K562 (cell line): ENCODE results near the gene C2. TPM values are rescaled to one million over a fixed set of nuclear protein-coding genes. Genes with fewer than 3 reads are reported as not detected.
"Not testable (repeated sequence)": the region's sequence is repeated elsewhere in the genome, so short reads cannot be mapped to it uniquely, and the experiment has no call there.

Experiments used
- ATAC-seq: fragments of 200-7000 bp; cut with Tn5 transposase; 3 replicates; pipeline ENCODE4 v1.9.1; 2020; ENCODE audit warnings: moderate library complexity
- BruUV-seq: library from RNA; stranded (reverse); fragments of 400-500 nt; replicated peaks from 2 replicates; lab custom pipeline; 2021; lab: Mats Ljungman, UMichigan
- CTCF ChIA-PET: fragments of 300-600 bp; formaldehyde crosslinking; extraction: SDS; loops from one replicate; lab custom pipeline; 2021; ENCODE audit warnings: low intra/inter-chr PET ratio; lab: Yijun Ruan, JAX
- POLR2A ChIA-PET: fragments of 300-600, 350-650 bp; sonication (Branson Sonifier 250); formaldehyde crosslinking; extraction: SDS; loops from one replicate; lab custom pipeline; 2021; ENCODE audit warnings: antibody characterized with exemption, inconsistent platforms; lab: Yijun Ruan, JAX
- DNase-seq, 4 experiments: peaks; one replicate each; pipeline versions ENCODE4 v3.0.0 to v3.0.0-alpha.2; 2011 to 2018; ENCODE audit warnings: low spot score in 3 of 4, mixed read lengths in 3 of 4; ENCODE audit errors: extremely low read depth in 1 of 4
- FAIRE-seq: peaks from 2 replicates; lab custom pipeline; 2011; peaks lifted over from hg19 to GRCh38; lab: Jason Lieb, UNC
- H2AFZ ChIP-seq: 2 replicates; pipeline ENCODE4 v1.6.0; 2011; ENCODE audit warnings: low read depth, low read length, control low read depth, inconsistent platforms
- H3K27ac ChIP-seq: fragments of 200-600 bp; 3 replicates; pipeline ENCODE4 v1.8.0; 2011; ENCODE audit warnings: low read depth, mild to moderate bottlenecking, control low read depth, inconsistent platforms, low read length, moderate library complexity, mixed read lengths; ENCODE audit errors: extremely low read depth
- H3K27me3 ChIP-seq, 2 experiments: fragments of 300-600 bp in 1 of 2; 2 replicates in 1 of 2; 3 replicates in 1 of 2; pipeline versions ENCODE4 v1.6.0 to v1.8.0; 2011; ENCODE audit warnings: inconsistent platforms in 2 of 2, low read length in 2 of 2, mild to moderate bottlenecking in 1 of 2, mixed read lengths in 1 of 2, moderate library complexity in 1 of 2; ENCODE audit not compliant: control insufficient read depth in 2 of 2, insufficient read depth in 2 of 2
- H3K36me3 ChIP-seq: fragments of 300-600 bp; 3 replicates; pipeline ENCODE4 v1.8.0; 2011; ENCODE audit warnings: mild to moderate bottlenecking, low read length, inconsistent platforms; ENCODE audit not compliant: control insufficient read depth, insufficient read depth
- H3K4me1 ChIP-seq, 2 experiments: fragments of 200-600 bp in 1 of 2; replicated peaks in 1 of 2; 2 replicates in 1 of 2; 3 replicates in 1 of 2; pipeline versions ENCODE4 v1.5.1 to v1.8.0; 2011; ENCODE audit warnings: inconsistent platforms in 2 of 2, low read length in 2 of 2, mild to moderate bottlenecking in 1 of 2, mixed read lengths in 1 of 2, moderate library complexity in 1 of 2; ENCODE audit not compliant: control insufficient read depth in 2 of 2, insufficient read depth in 2 of 2
- H3K4me2 ChIP-seq: 2 replicates; pipeline ENCODE4 v1.6.1; 2011; ENCODE audit warnings: low read length, control low read depth, inconsistent platforms, mixed read lengths; ENCODE audit not compliant: insufficient read depth
- H3K4me3 ChIP-seq: fragments of 200-600 bp; sonication (generic), shearing (Covaris generic); 2 replicates; pipeline ENCODE4 v1.5.1; 2016; ENCODE audit warnings: control low read depth, inconsistent platforms
- H3K79me2 ChIP-seq: fragments of 200-600 bp; 3 replicates; pipeline ENCODE4 v1.8.0; 2011; ENCODE audit warnings: low read length, inconsistent platforms; ENCODE audit not compliant: control insufficient read depth, insufficient read depth
- H3K9ac ChIP-seq, 2 experiments: 2 replicates each; pipeline versions ENCODE4 v1.6.0 to v1.6.1; 2011; ENCODE audit warnings: low read depth in 2 of 2, low read length in 2 of 2, control low read depth in 1 of 2, inconsistent platforms in 1 of 2, mild to moderate bottlenecking in 1 of 2, mixed read lengths in 1 of 2; ENCODE audit not compliant: insufficient read depth in 1 of 2
- H3K9me1 ChIP-seq: one replicate; pipeline ENCODE4 v1.6.0; 2011; ENCODE audit warnings: inconsistent platforms, mild to moderate bottlenecking, low read length, moderate library complexity; ENCODE audit not compliant: control insufficient read depth, insufficient read depth
- H3K9me3 ChIP-seq: replicated peaks from 2 replicates; pipeline ENCODE4 v1.5.1; 2011; ENCODE audit warnings: low read depth, low read length, inconsistent platforms; ENCODE audit not compliant: control insufficient read depth, insufficient read depth
- H4K20me1 ChIP-seq: replicated peaks from 2 replicates; pipeline ENCODE4 v1.6.1; 2011; ENCODE audit warnings: low read length, inconsistent platforms, mixed read lengths; ENCODE audit not compliant: control insufficient read depth, insufficient read depth
- ADNP ChIP-seq: fragments of 200-800 bp; sonication (Bioruptor generic); IDR thresholded peaks from 2 replicates; pipeline ENCODE4 v1.6.1; 2016; ENCODE audit warnings: missing genetic modification characterization, missing compliant biosample characterization
- BCOR ChIP-seq: fragments of 450-650 bp; IDR thresholded peaks from 2 replicates; pipeline ENCODE4 v1.6.1; 2016
- CHD4 ChIP-seq: fragments of 200-600 bp; sonication (generic); IDR thresholded peaks from 3 replicates; pipeline ENCODE4 v1.6.1; 2012; ENCODE audit warnings: low read depth, mild to moderate bottlenecking, mixed read lengths, low read length, inconsistent platforms; ENCODE audit not compliant: insufficient read depth, insufficient replicate concordance, poor library complexity, severe bottlenecking
- EGR1 ChIP-seq: fragments of 450-650 bp; conservative IDR thresholded peaks from 2 replicates; pipeline ENCODE4 v1.6.1; 2017; ENCODE audit warnings: mild to moderate bottlenecking
- EHMT2 ChIP-seq: fragments of 450-650 bp; IDR thresholded peaks from 2 replicates; pipeline ENCODE4 v1.6.1; 2018; ENCODE audit warnings: antibody characterized with exemption
- HDAC1 ChIP-seq, 2 experiments: fragments of 450-650 bp; IDR thresholded peaks; 2 replicates each; pipeline ENCODE4 v1.6.1; 2016 to 2017; ENCODE audit warnings: inconsistent platforms in 1 of 2, mild to moderate bottlenecking in 1 of 2, moderate library complexity in 1 of 2
- HDAC2 ChIP-seq: fragments of 450-650 bp; IDR thresholded peaks from 2 replicates; pipeline ENCODE4 v1.6.1; 2016; ENCODE audit warnings: mild to moderate bottlenecking
- HLTF ChIP-seq: fragments of 450-650 bp; IDR thresholded peaks from 2 replicates; pipeline ENCODE4 v1.6.1; 2016
- JUND ChIP-seq, 2 experiments: IDR thresholded peaks; 2 replicates in 1 of 2; 3 replicates in 1 of 2; pipeline ENCODE4 v1.6.1; 2011; ENCODE audit warnings: borderline replicate concordance in 2 of 2, low read depth in 2 of 2, low read length in 2 of 2, improper control_type of control experiment in 1 of 2, missing biosample characterization in 1 of 2, missing genetic modification characterization in 1 of 2, missing genetic modification reagents in 1 of 2
- KAT7 ChIP-seq: sonication (generic); formaldehyde crosslinking; IDR thresholded peaks from 2 replicates; pipeline ENCODE4 v1.8.0; 2022; ENCODE audit warnings: missing genetic modification reagents, mild to moderate bottlenecking, borderline replicate concordance
- KDM1A ChIP-seq, 2 experiments: fragments of 450-650 bp; IDR thresholded peaks; 2 replicates each; pipeline ENCODE4 v1.6.1; 2016; ENCODE audit warnings: mild to moderate bottlenecking in 2 of 2
- LARP7 ChIP-seq: fragments of 450-650 bp; IDR thresholded peaks from 2 replicates; pipeline ENCODE4 v1.6.1; 2016
- NONO ChIP-seq, 2 experiments: fragments of 200-400 bp in 1 of 2; fragments of 450-650 bp in 1 of 2; formaldehyde crosslinking in 1 of 2; IDR thresholded peaks; 2 replicates each; pipeline ENCODE4 v1.6.1; 2017; ENCODE audit warnings: low read depth in 2 of 2, mild to moderate bottlenecking in 2 of 2, moderate library complexity in 2 of 2, low read length in 1 of 2
- POLR3G ChIP-seq: IDR thresholded peaks from 2 replicates; pipeline ENCODE4 v1.6.1; 2011; ENCODE audit not compliant: insufficient read length, insufficient replicate concordance; ENCODE audit errors: extremely low read depth
- SMARCA5 ChIP-seq: fragments of 450-650 bp; IDR thresholded peaks from 2 replicates; pipeline ENCODE4 v1.6.1; 2016
- TRIM24 ChIP-seq, 2 experiments: fragments of 450-650 bp; IDR thresholded peaks; 2 replicates each; pipeline ENCODE4 v1.6.1; 2016
- ZC3H11A ChIP-seq: IDR thresholded peaks from 2 replicates; pipeline ENCODE4 v1.6.1; 2012; ENCODE audit warnings: low read depth, low read length, improper control_type of control experiment
- WGBS: fragments of 100-300 bp; shearing (Covaris generic); methylation state at CpG from one replicate; pipeline ENCODE4 v1.1.6; 2016; ENCODE audit warnings: low coverage, mixed read lengths; ENCODE audit not compliant: insufficient coverage; ENCODE audit errors: missing lambda C conversion rate; 5-methylcytosine and 5-hydroxymethylcytosine counted together
- in situ Hi-C: fragments of 300-500 bp; cut with MboI; formaldehyde crosslinking; loops from 4 replicates; pipeline ENCODE4 v1.15.0; 2018; ENCODE audit warnings: inconsistent platforms, mixed read lengths
- intact Hi-C: fragments of 100-400 bp; cut with micrococcal nuclease; formaldehyde crosslinking; loops from 2 replicates; pipeline ENCODE4 v1.14.2; 2022
- polyA plus RNA-seq, 8 experiments: library from polyadenylated mRNA; depleted of rRNA in 4 of 8; stranded (reverse) in 5 of 8; unstranded in 3 of 8; fragments of >200 nt; fragmentation: Nextera tagmentation in 2 of 8; fragmentation: Illumina TruSeq in 1 of 8; extraction: Ambion mirVana in 2 of 8; extraction: Trizol in 1 of 8; gene quantifications; 2 replicates each; pipeline versions ENCODE4 v1.2.1 to v1.2.3, GENCODE V29; 2011 to 2014; ENCODE audit warnings: inconsistent platforms in 1 of 8, missing spikeins in 1 of 8
- total RNA-seq, 7 experiments: library from RNA; depleted of rRNA in 6 of 7; stranded (reverse); fragments of >200 nt in 6 of 7; fragmentation: Illumina TruSeq in 2 of 7; extraction: Trizol in 2 of 7; gene quantifications; 2 replicates each; pipeline versions ENCODE4 v1.2.1 to v1.2.3, GENCODE V29; 2011 to 2021; ENCODE audit warnings: low replicate concordance in 1 of 7
- TF ChIP-seq, protein P1 (sequence below), 2 experiments: fragments of 450-650 bp in 1 of 2; sonication (generic) in 1 of 2; formaldehyde crosslinking in 1 of 2; IDR thresholded peaks in 1 of 2; conservative IDR thresholded peaks in 1 of 2; 2 replicates each; pipeline versions ENCODE4 v1.6.1 to v1.8.1; 2016 to 2023; ENCODE audit warnings: mild to moderate bottlenecking in 2 of 2, moderate library complexity in 2 of 2, inconsistent platforms in 1 of 2, missing genetic modification reagents in 1 of 2
- TF ChIP-seq, protein P2 (sequence below): fragments of 450-650 bp; IDR thresholded peaks from 2 replicates; pipeline ENCODE4 v1.6.1; 2016

Gene C2
- total and polyA plus RNA-seq, 9 of the 15 experiments (the other 6 are each of a cell fraction or from before 2014, with no cell fraction given): 0.05 to 1.1 (median 0.39) TPM; not detected in 1

DNA sequence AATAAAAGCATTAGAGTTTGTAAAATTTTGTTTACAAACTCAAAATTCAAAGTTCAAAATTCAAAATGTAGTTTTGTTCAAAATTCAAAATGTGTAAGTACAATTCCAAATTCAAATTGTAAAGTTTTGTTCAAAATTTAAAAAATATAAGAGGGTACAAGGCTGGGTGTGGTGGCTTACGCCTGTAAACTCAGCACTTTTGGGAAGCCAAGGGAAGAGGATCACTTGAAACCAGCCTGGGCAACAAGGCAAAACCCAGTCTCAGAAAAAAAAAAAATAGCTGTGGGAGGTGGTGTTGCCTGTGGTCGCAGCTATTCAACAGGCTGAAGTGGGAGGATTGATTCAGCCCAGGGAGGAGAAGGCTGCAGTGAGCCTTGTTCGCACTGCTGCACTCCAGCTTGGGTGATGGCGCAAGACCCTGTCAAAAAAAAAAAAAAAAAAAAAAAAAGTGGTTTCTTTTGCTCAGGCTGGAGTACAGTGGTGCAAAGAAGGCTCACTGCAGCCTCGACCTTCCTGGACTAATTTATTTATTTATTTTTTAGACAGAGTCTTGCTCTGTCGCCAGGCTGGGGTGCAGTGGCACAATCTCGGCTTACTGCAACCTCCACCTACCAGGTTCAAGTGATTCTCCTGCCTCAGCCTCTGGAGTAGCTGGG lies 20.2 kb upstream of the C2 start (continued):
- no peak for TF ChIP-seq POLR3G
- TF ChIP-seq HDAC1 (IDR thresholded peaks at IDR 0.05): no peak
- no peak for TF ChIP-seq KAT7 (CRISPR knock-in tag)
- TF ChIP-seq ZC3H11A: no peak
- TF ChIP-seq NONO (IDR thresholded peaks at IDR 0.05; ENCODE audit: low read depth in 2 of 2, low read length in 1 of 2): no peak

DNA sequence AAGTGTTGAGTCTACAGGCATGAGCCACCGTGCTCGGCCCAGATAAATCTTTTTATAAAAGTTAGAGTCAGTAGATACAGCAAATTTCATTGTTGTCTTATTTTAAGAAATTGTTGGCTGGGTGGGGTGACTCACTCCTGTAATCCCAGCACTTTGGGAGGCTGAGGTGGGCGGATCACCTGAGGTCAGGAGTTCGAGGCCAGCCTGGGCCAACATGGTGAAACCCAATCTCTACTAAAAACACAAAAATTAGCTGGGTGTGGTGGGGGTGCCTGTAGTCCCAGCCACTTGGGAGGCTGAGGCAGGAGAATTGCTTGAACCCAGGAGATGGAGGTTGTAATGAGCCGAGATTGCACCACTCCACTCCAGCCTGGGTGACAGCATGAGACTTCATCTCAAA lies 19.3 kb upstream of the C2 start:
- not testable (repeated sequence) for BruUV-seq, FAIRE-seq
- intact Hi-C loops: loop anchor here (10.0 kb wide), 1 partner anchor 287 kb away; the partner anchor contains the start of genes GPSM3 and PBX2

More for the DNA sequence above, 19.3 kb upstream of the C2 start:
- not testable (repeated sequence) for H2AFZ ChIP-seq; TF ChIP-seq JUND (tag; IDR thresholded peaks at IDR 0.05; ENCODE audit: borderline replicate concordance, low read depth, low read length)
- WGBS: 42% methylated on average over 5 of the region's 5 CpGs
- TF ChIP-seq JUND (IDR thresholded peaks at IDR 0.05; ENCODE audit: borderline replicate concordance, low read depth, low read length) (peak; percentile 4; the same call in 1 of the 2 replicates), CHD4 (peak; percentile 40), LARP7 (peak; percentile 55; the same call in 1 of the 2 replicates), TRIM24 (IDR thresholded peaks at IDR 0.05) (0 out of 4 replicates have a peak, but pooled peaks of 1 of the 2 experiments have one; percentile 16), SMARCA5 (0 out of 2 replicates have a peak, but pooled peaks have one; percentile 15), EGR1 (peak; percentile 85), HDAC2 (0 out of 2 replicates have a peak, but pooled peaks have one; percentile 19), KDM1A (IDR thresholded peaks at IDR 0.05) (peak; percentile 41 to 54; a peak in 2 of 4 replicates), EHMT2 (0 out of 2 replicates have a peak, but pooled peaks have one; percentile 8), HLTF (peak; percentile 29; the same call in 1 of the 2 replicates), BCOR (0 out of 2 replicates have a peak, but pooled peaks have one; percentile 9), ADNP (tag) (peak; percentile 76)
- TF ChIP-seq, protein P1, sequence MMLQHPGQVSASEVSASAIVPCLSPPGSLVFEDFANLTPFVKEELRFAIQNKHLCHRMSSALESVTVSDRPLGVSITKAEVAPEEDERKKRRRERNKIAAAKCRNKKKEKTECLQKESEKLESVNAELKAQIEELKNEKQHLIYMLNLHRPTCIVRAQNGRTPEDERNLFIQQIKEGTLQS (IDR thresholded peaks at IDR 0.05): peak; percentile 55
- TF ChIP-seq, protein P1 (CRISPR knock-in tag; conservative IDR thresholded peaks at IDR 0.05): not testable (repeated sequence)
- TF ChIP-seq, protein P2, sequence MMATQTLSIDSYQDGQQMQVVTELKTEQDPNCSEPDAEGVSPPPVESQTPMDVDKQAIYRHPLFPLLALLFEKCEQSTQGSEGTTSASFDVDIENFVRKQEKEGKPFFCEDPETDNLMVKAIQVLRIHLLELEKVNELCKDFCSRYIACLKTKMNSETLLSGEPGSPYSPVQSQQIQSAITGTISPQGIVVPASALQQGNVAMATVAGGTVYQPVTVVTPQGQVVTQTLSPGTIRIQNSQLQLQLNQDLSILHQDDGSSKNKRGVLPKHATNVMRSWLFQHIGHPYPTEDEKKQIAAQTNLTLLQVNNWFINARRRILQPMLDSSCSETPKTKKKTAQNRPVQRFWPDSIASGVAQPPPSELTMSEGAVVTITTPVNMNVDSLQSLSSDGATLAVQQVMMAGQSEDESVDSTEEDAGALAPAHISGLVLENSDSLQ: peak; percentile 13; the same call in 1 of the 2 replicates
- TF ChIP-seq, all 486 proteins: peak for 14; not testable (repeated sequence) for 472
- H3K4me2 ChIP-seq, DNase-seq, H3K9me3 ChIP-seq, H4K20me1 ChIP-seq, H3K9me1 ChIP-seq, H3K27ac ChIP-seq, ATAC-seq, H3K9ac ChIP-seq, CTCF ChIA-PET, H3K4me3 ChIP-seq, in situ Hi-C loops, H3K36me3 ChIP-seq, H3K27me3 ChIP-seq, H3K79me2 ChIP-seq: not testable (repeated sequence)
- peaks cover 19 to 23% of the 10 kb centered on the region in 2 experiments for H3K4me1 ChIP-seq
- POLR2A ChIA-PET: interaction anchor here (0.6 to 1.6 kb wide), 2 partner anchors 10 to 72 kb away, joined by 3 to 6 read pairs; partner anchors contain the start of gene EHMT2
